Spinal cord (tissue), 10 donors: ENCODE data around the gene MORN5. TPM values are rescaled to one million over a fixed set of nuclear protein-coding genes. Genes with fewer than 3 reads are reported as not detected.

Experiments
- DNase-seq, 6 donors: peaks; one replicate each; pipeline versions ENCODE4 v3.0.0 to v3.0.0-alpha.2; 2013 to 2015; ENCODE audit warnings: low spot score in 6 of 6, low read depth in 4 of 6
- H3K27ac ChIP-seq: one replicate; pipeline ENCODE4 v1.5.1; 2013; ENCODE audit warnings: low read depth, low read length, control low read depth
- H3K27me3 ChIP-seq: one replicate; pipeline ENCODE4 v1.6.1; 2013; ENCODE audit warnings: low read length; ENCODE audit not compliant: control insufficient read depth, insufficient read depth
- H3K36me3 ChIP-seq: one replicate; pipeline ENCODE4 v1.6.1; 2013; ENCODE audit warnings: low read length; ENCODE audit not compliant: control insufficient read depth, insufficient read depth
- H3K4me1 ChIP-seq: one replicate; pipeline ENCODE4 v1.6.1; 2013; ENCODE audit warnings: low read length; ENCODE audit not compliant: control insufficient read depth, insufficient read depth
- H3K4me3 ChIP-seq: one replicate; pipeline ENCODE4 v1.5.1; 2013; ENCODE audit warnings: low read depth, low read length, control low read depth
- H3K9me3 ChIP-seq: one replicate; pipeline ENCODE4 v1.6.1; 2013; ENCODE audit warnings: low read length; ENCODE audit not compliant: control insufficient read depth, insufficient read depth
- WGBS: methylation state at CpG from one replicate; pipeline ENCODE4 v1.1.5; 2013; ENCODE audit warnings: missing lambda C conversion rate; ENCODE audit not compliant: insufficient coverage; 5-methylcytosine and 5-hydroxymethylcytosine counted together
- polyA plus RNA-seq, 2 donors: library from polyadenylated mRNA; unstranded; fragments of 120-200 nt; gene quantifications; one replicate each; pipeline ENCODE4 v1.2.1, GENCODE V29; 2013; ENCODE audit not compliant: insufficient read length in 2 of 2
- total RNA-seq, 2 donors: library from RNA; depleted of rRNA in 1 of 2; stranded (reverse); fragments of 120-200 nt in 1 of 2; fragments of >200 nt in 1 of 2; gene quantifications; one replicate each; pipeline versions ENCODE4 v1.2.3 to v1.2.4, GENCODE V29; 2013 to 2014
- donor health status: healthy.

Gene MORN5
- total and polyA plus RNA-seq, 4 donors: 5.8 to 18.7 (median 7.7) TPM

DNA sequence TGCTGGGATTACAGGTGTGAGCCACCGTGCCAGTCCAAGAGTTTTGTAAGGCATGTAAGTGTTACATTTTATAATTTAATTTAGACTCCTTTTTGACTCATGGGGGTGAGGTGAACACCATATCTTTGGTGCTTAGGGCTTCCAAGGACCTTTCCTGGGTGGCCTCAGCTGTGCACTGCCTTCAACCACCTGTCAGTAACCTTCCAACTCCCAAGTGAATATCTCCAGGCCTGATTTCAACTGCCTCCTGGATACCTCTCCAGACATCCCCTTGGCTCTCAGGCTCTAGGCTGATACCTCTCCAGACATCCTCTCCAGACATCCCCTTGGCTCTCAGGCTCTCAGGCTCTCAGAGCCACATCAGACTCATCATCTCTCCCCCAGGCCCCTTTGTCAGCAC, 35.7 kb upstream of the MORN5 start:
- WGBS: no CpG with 5 or more reads among the region's 1 CpG
- Histone ChIP-seq H3K4me3 (no peak overlapping the region), H3K9me3 (no peaks in the 10 kb centered on the region), H3K27me3 (peaks cover 25% of the 10 kb centered on the region), H3K4me1 (peaks cover 27% of the 10 kb centered on the region), H3K36me3 (no peaks in the 10 kb centered on the region), H3K27ac (no peak overlapping the region)
- DNase-seq: no peak

DNA sequence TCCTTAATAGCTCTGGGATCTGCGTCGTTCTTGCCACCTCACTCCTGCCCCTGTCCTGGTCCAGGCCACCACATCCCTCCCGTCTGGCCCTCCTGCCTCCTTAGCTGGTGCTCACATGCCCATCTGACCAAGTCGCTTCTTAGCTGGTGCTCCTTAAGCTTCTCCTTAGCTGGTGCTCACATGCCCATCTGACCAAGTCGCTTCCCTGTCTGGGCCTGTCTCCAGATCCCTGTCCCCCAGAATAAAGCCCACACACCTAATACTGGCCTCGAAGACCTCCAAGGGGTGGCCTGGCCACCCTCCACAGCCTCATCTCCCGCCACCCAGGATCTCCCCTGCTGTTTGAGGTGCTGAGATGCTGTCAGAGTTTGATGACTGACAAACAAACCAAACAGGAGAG, 35.2 kb upstream of the MORN5 start:
- H3K27me3 ChIP-seq: peaks cover 25% of the 10 kb centered on the region
- no peak for DNase-seq
- H3K4me3 ChIP-seq: no peak overlapping the region
- 79% methylated on average over 6 of the region's 7 CpGs for whole genome bisulfite sequencing
- no peaks in the 10 kb centered on the region for H3K9me3 ChIP-seq
- no peaks in the 10 kb centered on the region for H3K36me3 ChIP-seq
- H3K4me1 ChIP-seq: peaks cover 27% of the 10 kb centered on the region
- no peak overlapping the region for H3K27ac ChIP-seq

DNA sequence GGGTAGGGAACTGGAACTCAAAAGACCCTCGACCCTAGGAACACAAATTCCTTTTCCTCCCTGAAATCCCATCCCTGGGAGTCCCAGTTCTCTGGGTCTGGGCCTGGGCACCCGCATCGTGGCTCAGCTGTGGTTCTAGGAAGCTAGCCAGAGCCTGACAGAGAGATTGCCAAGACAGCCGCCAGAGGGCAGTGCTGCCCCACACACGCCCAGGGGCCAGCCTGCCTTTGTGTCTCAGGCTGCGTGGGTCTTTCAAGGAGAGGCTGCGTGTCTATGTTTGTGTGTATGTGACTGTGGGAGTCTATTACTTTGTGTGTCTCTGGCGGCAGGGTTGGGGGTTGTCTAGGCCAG, 34.6 kb upstream of the MORN5 start:
- Histone ChIP-seq H3K27ac (no peak overlapping the region), H3K4me3 (no peak overlapping the region), H3K9me3 (no peaks in the 10 kb centered on the region), H3K27me3 (peaks cover 25% of the 10 kb centered on the region), H3K4me1 (peaks cover 27% of the 10 kb centered on the region), H3K36me3 (no peaks in the 10 kb centered on the region)
- peak in 5 of 6 donors; percentile 65 to 96 (median 75) for DNase-seq
- 0% methylated on average over 5 of the region's 8 CpGs for WGBS

DNA sequence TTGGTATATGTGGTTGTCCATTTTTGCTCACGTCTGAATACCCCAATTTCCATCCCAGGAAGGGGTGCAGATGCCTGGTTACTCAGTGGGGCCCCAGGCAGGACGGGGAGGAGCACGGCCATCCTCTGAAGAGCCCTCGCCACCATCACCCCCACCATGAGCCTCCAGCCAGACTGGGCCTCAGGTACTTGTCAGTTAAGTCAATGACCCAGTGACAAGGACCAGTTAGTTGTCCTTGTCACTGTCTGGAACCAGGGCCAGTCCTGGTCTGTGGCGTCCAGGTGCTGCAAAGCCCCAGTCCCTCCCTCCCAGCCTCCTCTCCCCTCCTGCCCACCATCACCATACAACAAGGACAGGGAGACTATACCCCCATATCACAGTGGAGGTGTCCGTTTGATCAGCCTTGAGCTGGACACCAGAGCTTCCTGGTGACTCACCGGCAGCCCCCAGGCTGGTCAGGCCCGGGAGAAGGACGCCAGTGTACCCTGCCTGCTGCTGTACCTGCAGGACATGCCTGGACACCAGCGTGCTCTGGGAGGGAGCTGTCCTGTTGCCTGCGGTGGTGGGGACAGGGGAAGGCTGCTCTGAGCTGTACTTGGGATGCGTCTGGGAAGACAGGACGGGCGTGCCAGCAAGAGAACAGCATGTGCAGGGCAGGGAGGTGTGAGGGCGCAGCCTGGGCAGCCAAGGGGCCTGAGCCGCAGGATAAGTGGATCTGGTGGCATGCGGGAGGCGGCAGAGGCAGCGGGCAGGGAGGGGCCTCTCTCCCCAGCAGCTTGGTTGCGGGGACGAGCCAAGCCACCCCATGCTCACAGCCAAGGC, 34.0 kb upstream of the MORN5 start:
- no peaks in the 10 kb centered on the region for H3K36me3 ChIP-seq
- no peak overlapping the region for H3K4me3 ChIP-seq
- no peaks in the 10 kb centered on the region for H3K9me3 ChIP-seq
- no peak overlapping the region for H3K27ac ChIP-seq
- H3K27me3 ChIP-seq: peaks cover 25% of the 10 kb centered on the region
- no peak for DNase-seq
- WGBS: 43% methylated on average over 18 of the region's 21 CpGs
- H3K4me1 ChIP-seq: peaks cover 29% of the 10 kb centered on the region

DNA sequence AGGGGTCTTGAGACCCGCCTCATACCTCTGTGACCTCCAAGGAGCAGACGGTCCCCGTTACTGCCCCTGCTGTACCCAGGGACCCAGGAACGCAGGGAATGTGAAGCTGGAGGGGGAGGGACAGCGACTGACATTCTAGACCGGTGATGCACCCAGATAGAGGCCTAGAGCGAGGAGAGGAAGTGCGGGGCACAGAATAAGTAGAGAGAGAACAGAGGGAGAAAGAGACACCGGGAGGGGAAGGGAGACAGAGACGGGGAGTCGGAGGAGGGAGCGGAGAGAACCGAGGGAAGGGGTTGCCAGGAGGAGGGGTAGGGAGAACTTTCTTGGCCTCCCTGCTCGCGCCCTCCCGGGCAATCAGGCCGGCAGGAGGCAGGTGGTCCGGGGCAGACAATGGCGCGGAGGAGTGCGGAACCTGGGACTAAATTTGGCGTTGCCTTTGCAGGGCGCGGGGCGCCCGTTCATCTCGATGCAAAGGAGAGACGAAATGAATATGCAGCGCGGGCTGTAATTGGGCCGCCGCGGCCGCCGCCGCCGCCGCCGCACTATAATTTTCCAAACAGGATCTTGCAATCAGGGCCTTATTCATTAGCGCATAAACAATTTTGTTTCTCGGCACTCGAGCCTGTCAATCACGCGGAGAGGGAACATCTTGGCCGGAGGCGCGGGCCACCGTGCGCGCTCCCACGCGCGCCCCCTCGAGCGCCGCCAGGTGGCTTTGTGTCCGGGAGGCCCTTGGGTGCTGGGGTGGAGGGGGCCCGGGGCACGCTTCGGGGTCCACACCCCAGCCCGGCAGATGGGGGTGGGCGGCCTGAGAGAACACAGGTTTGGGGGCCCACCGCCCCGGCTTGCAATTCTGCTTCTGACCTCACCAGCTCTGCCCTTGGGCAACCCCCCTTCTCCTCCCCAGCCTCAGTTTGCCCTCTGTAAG, 33.1 kb upstream of the MORN5 start:
- Histone ChIP-seq H3K27ac (no peak overlapping the region), H3K4me1 (peaks cover 36% of the 10 kb centered on the region), H3K27me3 (peaks cover 25% of the 10 kb centered on the region), H3K36me3 (no peaks in the 10 kb centered on the region), H3K4me3 (peak overlapping the region; percentile 35), H3K9me3 (no peaks in the 10 kb centered on the region)
- DNase-seq: peak in 2 of 6 donors; percentile 48 to 60
- WGBS: 6% methylated on average over 64 of the region's 64 CpGs

DNA sequence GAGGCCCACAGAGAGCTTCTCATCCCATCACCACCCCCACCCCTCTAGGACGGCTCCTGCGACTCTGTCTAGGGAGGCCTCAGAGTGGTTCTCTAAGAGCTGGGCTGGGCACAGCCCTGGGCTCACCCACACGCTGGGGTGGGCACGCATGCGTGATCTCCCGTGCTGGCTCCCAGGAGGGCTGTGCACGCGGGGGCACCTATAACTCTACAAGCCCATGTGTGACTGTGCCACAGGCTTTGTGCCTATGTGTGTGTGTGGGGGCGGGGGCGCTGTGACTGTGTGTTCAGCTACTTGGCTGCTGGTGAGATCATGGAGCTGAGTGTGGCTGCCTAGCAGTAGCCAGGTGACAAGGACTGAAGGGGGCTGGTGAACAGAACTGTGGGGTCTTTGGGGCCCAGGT, 32.3 kb upstream of the MORN5 start:
- no peak overlapping the region for H3K4me3 ChIP-seq
- peaks cover 44% of the 10 kb centered on the region for H3K4me1 ChIP-seq
- peaks cover 30% of the 10 kb centered on the region for H3K27me3 ChIP-seq
- no peaks in the 10 kb centered on the region for H3K36me3 ChIP-seq
- no peaks in the 10 kb centered on the region for H3K9me3 ChIP-seq
- no peak overlapping the region for H3K27ac ChIP-seq
- no peak for DNase-seq
- 83% methylated on average over 8 of the region's 10 CpGs for WGBS

DNA sequence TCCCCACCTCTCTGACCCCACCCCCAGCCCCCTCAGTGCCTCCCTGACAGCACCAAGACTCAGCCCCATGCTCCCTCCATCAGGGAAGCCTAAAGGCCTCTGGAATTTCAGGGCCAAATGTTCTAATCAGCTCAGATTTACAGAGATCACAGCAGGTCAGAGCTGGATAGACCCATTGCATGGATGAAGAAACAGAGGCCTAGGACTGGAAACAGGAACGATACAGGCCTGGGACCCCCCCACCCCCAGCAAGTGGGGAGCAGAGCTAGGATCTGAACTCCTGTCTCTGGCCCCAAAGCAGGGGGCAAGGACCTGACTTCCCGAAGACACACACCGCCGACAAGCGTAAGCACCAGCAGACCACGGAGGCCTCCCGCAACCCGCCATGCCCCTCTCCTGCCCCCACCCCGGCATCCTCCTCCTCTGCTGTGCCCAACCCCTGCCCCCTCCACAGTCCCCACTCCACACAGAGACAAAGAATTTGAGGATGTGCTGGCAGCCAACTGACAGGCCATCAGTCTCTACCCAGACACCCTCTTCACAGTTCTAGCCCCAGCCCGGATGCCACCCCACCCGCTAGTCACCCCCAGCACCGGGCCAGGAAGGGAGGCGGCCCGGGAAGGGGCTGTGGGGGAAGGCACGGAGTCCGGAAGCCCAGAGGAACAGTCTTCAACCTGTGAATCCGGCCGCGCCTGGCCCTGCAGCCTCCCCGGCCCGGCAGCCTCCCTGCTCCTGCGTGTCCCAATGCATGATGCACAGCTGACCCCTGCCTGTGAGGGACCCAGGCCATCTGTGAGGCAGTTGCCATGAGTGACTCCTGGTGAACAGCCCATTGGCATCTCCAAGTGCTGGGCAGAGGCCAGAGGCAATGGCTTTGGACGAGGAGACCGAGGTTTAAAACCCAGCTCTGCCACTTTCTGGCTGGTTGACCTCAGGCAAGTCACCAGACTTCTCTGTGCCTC, 31.4 kb upstream of the MORN5 start:
- H3K4me1 ChIP-seq: peaks cover 44% of the 10 kb centered on the region
- H3K4me3 ChIP-seq: no peak overlapping the region
- WGBS: 81% methylated on average over 23 of the region's 24 CpGs
- H3K9me3 ChIP-seq: no peaks in the 10 kb centered on the region
- DNase-seq: no peak
- no peaks in the 10 kb centered on the region for H3K36me3 ChIP-seq
- H3K27ac ChIP-seq: no peak overlapping the region
- H3K27me3 ChIP-seq: peaks cover 28% of the 10 kb centered on the region

DNA sequence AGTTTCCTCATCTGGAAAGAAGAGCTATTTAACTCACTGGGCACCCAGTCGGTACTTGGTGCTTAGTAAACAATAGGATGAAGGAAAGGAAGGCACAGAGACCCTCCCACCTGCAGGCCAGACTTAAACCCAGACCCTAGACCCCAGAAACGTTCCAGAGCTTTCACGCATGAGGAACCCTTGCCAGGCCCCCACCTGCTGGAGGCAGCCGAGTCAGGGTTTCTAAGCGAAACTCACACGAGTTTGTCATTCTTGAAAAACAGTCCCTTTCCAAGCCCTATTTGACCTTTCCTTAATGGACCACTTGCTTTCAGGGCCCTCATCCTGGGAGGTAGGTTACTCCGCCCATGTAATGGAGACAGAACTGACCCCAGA, 30.8 kb upstream of the MORN5 start:
- 75% methylated on average over 7 of the region's 7 CpGs for WGBS
- Histone ChIP-seq H3K4me1 (peaks cover 44% of the 10 kb centered on the region), H3K36me3 (no peaks in the 10 kb centered on the region), H3K27me3 (peaks cover 28% of the 10 kb centered on the region), H3K27ac (no peak overlapping the region), H3K4me3 (no peak overlapping the region), H3K9me3 (no peaks in the 10 kb centered on the region)
- no peak for DNase-seq

DNA sequence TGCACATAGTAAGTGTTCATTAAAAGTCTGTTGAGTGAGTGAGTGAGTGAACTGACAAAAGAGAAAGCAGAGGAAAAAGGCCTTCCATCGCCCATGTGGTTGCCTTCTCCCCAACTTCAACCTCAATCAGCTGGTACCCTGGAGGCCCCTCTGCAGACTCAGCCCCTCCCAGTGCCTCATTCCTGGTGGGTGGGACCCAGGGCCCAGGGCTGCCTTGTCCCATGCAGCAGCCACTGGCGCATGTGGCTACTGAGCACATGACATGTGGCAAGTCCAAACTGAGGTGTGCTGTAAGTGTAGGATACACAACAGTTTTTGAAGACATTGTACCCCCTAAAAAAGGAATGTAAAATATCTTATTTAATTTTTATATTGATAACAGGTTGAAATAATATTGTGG, 29.7 kb upstream of the MORN5 start:
- no peaks in the 10 kb centered on the region for H3K36me3 ChIP-seq
- H3K27ac ChIP-seq: no peak overlapping the region
- DNase-seq: no peak
- no CpG with 5 or more reads among the region's 2 CpGs for WGBS
- H3K4me3 ChIP-seq: no peak overlapping the region
- H3K27me3 ChIP-seq: peaks cover 28% of the 10 kb centered on the region
- no peaks in the 10 kb centered on the region for H3K9me3 ChIP-seq
- peaks cover 49% of the 10 kb centered on the region for H3K4me1 ChIP-seq
